HG03460 (cell line): Measurements from ENCODE around the gene SPNS1.
"Not testable (repeated sequence)": the region's sequence is repeated elsewhere in the genome, so short reads cannot be mapped to it uniquely, and the experiment has no call there.

Experiments
- ATAC-seq: cut with Tn5 transposase; IDR thresholded peaks from one replicate; pipeline ENCODE4 v1.9.1; 2021; ENCODE audit not compliant: unreplicated experiment

The SPNS1 gene

GRCh38 chr16:28958216-28958615 is 16.4 kb upstream of the SPNS1 start:
- no peak for ATAC-seq

DNA sequence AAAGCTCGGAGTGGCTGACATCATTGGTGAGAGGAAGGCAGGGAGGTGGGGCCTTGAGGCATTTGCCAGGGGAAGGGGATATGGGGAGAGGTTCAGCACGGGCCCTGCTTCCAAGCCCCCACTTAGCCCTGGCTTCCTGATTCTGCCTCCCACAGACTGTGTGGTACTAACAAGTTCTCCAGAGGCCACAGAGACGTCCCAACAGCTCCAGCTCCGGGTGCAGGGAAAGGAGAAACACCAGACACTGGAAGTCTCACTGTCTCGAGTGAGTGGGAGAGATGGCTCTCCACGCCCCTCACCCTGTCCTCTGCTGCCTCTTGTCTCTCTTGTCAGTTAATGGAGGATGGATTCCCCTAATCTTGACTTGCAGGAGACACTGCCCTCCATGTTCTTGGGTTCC is 15.7 kb upstream of the SPNS1 start:
- no peak for ATAC-seq

- no peak for ATAC-seq
Observed at GRCh38 chr16:28964072-28964471, 10.5 kb upstream of the SPNS1 start.

DNA sequence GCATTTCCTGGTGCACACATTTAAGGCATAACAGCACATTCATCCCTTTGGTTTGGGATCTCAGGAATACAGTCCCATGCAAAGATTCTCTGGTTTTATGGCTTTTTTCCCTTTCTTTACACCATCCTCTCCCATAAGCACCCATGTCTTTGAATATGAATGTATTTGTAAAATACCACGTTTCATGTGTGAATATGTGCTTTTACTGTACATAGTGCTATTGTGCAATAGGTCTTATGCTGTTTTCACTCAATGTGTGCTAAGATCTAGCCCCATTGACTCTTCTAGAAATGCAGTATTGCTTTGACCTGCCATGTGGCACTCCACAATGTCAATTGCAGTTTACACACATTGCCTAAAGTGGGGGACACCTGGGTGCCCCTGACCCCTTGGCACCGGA is 10.1 kb upstream of the SPNS1 start:
- ATAC-seq: no peak

GRCh38 chr16:28967156-28967555 is 7.4 kb upstream of the SPNS1 start:
- ATAC-seq: no peak

GRCh38 chr16:28969696-28970095 is 4.9 kb upstream of the SPNS1 start:
- not testable (repeated sequence) for ATAC-seq

GRCh38 chr16:28974007-28974436 is 556 bp upstream of the SPNS1 start:
- peak; percentile 22 for ATAC-seq

- ATAC-seq: no peak
Observed at GRCh38 chr16:28975158-28975599, 601 bp downstream of the SPNS1 start.

DNA sequence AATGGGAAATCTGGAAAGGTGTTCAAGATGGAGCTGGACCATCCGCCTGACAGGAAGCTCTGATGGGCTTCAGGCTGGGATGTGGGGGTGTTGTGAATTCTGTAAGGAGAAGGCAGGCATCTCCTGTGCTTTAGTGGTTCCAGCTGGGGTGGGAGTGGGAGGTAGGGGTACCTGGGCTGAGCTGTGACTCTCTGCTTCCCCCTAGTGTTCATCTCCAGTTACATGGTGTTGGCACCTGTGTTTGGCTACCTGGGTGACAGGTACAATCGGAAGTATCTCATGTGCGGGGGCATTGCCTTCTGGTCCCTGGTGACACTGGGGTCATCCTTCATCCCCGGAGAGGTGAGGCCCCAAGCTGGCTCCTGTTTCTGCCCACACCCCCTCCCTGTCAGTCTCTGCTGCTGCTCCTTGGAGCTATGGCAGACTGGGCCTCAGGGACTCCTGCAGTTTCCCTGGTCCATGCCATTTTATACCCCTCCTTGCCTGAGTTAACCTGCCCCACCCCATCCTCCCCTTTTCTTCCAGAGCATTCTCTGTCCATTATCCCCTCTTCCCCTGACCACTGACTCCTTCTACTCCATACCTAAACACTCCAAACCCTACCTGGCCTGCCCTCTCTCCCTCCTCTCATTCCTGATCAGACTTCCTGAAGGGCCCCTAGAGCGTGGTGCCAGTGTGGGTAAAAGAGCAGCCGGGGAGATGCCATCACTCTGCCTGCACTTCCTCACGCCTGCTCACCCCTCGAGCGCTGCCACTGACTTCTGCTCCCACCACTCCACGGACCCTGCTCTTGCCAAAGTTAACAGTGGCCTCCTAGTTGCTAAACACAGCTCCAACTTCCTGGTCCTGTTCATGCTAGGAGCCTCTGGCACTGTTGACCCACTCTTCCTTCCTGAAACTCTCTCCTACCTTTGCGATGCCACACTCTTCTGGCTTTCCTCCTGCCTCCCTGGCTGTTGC is 3.4 kb downstream of the SPNS1 start:
- ATAC-seq: no peak

GRCh38 chr16:28980330-28980729 is 5.8 kb downstream of the SPNS1 start:
- not testable (repeated sequence) for ATAC-seq

DNA sequence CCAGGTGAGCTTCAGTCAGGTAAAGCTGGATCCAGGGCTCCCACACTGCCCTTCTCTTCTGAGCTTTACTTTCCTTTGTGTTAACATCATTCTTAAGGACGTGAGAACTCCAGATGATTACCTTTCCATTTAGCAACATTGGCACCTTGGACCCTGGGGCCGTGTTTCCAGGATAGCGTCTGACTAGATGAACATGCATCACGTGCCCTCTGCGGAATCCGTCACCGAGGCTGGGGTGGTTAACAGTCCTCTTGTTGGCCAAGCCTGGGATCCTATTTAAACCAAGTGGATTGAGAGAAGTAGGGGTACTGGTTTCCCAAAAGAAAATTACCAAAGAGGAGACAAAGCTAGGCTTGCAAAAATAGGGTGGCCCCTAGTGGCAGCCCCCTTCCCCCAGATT is 6.4 kb downstream of the SPNS1 start:
- ATAC-seq: no peak

DNA sequence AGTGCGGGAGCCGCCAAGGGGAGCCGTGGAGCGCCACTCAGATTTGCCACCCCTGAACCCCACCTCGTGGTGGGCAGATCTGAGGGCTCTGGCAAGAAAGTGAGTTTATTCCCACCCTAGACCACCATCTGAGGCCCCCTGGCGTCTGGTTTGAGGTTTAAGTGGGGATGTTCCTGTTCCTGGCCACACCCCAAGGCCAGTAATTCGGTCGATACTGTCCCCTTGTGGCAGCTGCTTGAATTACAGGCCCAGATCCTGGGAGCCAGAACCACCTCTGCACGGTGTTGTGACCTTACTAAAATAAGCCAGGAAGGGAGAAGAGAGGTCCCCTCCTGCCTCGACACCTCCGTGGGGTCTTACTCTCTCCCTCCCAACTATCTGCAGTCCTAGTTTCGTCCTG is 6.9 kb downstream of the SPNS1 start:
- no peak for ATAC-seq

DNA sequence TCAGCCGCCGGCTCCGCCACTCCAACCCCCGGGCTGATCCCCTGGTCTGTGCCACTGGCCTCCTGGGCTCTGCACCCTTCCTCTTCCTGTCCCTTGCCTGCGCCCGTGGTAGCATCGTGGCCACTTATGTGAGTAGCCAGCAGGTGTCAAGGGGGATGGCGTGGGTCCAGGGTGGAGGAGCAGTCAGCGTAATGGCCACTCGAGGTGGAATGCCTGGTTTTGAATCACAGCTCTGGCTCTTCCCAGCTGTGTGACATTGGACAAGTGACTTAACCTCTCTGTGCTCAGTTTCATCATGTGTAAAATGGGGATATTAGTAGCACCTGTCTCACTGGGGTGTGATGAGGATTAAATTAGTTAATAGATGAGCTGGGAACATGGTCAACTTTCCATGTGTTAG is 7.8 kb downstream of the SPNS1 start:
- no peak for ATAC-seq

GRCh38 chr16:28982949-28983348 is 8.4 kb downstream of the SPNS1 start:
- no peak for ATAC-seq

GRCh38 chr16:28983644-28984043 is 9.1 kb downstream of the SPNS1 start:
- ATAC-seq: no peak

DNA sequence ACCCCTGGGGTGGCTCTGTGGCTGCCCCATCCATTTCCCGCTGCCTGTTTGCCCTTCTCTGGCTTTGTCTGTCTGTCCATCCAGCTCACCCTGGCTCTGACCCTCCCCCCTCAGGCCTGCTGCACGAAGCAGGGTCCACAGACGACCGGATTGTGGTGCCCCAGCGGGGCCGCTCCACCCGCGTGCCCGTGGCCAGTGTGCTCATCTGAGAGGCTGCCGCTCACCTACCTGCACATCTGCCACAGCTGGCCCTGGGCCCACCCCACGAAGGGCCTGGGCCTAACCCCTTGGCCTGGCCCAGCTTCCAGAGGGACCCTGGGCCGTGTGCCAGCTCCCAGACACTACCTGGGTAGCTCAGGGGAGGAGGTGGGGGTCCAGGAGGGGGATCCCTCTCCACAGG is 9.5 kb downstream of the SPNS1 start:
- ATAC-seq: no peak

DNA sequence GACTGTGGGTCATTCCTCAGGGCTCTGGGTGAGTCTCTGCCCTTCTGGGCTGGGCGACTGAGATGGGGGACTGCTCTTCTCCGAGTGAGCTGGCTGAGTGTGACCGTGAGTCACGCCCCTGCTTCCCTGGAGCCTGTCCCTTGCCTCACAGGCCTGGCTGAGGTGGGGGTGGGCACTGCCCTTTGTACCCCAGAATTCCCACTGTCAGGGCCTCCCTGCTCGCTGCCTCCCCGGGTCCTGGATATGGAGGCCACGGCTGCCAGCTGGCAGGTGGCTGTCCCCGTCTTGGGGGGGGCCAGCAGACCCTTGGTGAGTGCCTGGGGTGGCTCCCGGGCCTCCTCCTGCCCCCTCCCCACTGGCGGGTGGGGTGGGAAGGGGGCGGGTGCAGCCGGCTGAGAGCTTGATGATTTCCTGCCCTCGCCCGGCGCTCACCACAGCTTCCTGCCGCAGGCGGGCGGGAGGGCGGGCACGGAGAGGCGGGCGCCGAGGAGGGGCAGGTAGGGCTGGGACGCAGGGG is 10.1 kb downstream of the SPNS1 start, which contains the start of gene LAT:
Gene LAT, plus strand, starts transcription at position 434 of the 517 bp plus-strand sequence. CDS start 366 bp downstream, outside the sequence.
- ATAC-seq: no peak

DNA sequence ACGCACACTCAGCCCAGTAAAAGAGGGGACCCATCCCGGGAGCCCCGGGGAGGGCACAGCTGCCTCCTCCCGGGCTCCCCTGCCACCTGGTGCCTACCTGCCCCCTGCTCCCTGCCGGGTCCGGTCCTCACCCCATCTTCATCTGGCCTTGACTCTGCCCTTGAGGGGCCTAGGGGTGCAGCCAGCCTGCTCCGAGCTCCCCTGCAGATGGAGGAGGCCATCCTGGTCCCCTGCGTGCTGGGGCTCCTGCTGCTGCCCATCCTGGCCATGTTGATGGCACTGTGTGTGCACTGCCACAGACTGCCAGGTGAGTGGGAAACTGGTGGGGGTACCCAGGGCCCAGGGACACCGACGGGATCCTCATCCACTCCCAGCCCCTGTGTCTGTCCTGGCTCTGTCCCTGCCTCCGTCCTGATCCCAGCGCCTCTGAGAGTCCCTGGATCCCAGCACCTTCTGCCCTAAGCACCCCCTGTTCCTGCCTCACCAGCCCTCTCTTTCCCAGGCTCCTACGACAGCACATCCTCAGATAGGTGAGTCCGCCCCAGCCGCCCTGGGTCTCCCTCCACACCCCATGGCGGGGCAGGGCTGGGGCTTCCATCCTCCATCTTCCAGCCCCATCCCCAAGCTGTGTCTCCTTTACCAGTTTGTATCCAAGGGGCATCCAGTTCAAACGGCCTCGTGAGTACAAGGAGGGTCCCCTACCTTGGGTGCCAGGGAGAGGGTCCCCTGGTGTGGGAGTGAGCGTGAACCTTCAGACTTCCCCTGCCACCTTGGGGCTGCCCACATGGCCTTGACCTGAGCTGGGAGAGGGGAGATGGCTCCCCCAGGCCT is 10.8 kb downstream of the SPNS1 start:
- no peak for ATAC-seq

- ATAC-seq: no peak
Observed at GRCh38 chr16:28986046-28986445, 11.5 kb downstream of the SPNS1 start.

DNA sequence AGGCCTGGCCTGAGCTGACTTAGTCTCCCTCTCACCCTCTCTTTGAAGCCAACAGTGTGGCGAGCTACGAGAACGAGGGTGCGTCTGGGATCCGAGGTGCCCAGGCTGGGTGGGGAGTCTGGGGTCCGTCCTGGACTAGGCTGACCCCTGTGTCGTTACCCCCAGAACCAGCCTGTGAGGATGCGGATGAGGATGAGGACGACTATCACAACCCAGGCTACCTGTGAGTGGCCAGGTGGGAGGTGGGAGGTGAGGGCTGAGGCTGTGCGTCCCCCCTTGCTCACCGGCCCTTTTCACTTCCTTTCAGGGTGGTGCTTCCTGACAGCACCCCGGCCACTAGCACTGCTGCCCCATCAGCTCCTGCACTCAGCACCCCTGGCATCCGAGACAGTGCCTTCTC is 11.9 kb downstream of the SPNS1 start:
- ATAC-seq: no peak

DNA sequence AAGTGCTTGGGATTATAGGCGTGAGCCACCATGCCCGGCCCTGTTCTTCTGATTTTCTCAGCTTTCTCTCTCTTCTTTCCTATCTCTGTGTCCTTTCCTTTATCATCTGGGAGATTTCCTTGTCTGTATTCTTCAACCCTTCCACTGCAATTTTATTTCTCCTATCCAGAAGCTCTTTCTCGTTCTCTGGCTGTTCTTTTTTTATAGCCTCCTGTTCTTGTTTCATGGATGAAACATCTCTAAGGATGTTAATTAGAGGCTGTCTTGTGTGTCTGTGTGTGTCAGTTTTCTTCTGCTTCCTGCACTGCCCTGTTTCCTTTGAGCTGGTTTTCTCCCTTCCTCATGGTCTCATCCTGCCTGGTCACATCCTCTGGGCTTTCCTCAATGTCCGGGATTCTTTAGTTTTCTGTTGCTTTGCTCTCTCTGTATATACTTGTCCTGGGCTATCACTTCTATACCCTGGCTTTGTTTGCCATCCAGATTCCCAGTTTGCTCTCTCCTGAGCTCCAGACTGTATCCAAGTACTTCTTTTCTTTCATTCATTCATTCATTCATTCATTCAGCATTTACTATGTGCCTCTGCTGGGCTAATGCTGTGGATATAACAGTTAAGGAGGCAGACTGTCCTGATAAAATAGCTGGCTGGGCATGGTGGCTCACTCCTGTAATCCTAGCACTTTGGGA is 12.7 kb downstream of the SPNS1 start:
- ATAC-seq: no peak
